HG03025 (cell line): ENCODE results near the gene EVPLL.
"Not testable (repeated sequence)": the region's sequence is repeated elsewhere in the genome, so short reads cannot be mapped to it uniquely, and the experiment has no call there.

Experiments used
- ATAC-seq: cut with Tn5 transposase; IDR thresholded peaks from one replicate; pipeline ENCODE4 v1.9.1; 2021; ENCODE audit warnings: mild to moderate bottlenecking, moderate library complexity; ENCODE audit not compliant: unreplicated experiment, low FRiP score

Gene EVPLL

DNA sequence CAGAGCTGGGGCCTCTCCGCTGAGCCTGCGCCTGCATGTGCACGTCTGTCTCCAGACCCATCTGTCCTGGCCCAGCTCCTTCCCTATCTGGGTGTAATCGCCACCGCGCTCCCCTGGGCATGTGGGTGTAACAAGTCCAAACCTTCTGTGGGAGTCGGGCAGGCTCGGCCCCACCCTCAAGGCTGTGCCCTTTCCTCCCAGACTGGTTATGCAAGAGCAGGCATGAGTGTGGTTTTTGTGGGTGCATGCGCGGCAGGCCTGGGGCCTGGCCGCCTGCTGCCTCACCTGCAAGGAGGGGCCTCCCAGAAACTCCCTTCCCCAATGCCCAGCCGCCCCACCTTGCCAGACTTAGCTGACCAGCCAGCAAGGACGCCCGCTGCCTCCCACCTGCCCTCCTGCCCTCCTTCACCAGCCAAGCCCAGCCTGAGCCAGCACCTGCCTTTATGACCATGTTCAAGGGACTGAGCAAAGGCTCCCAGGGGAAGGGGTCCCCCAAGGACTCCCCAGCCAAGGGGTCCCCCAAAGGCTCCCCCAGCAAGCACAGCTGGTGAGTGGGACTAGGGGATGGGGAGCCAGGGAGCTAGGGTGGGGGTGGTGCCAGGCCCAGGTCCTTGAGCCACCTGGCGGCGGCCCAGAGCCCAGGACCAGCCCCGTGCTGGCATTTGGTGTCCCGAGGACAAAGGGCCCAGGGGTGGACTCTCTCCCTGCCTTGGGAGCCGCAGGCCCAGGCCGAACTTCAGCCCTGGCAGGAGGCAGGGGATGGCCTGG lies at the start of gene EVPLL:
EVPLL (plus strand) TSS at position 342 of the 768 bp plus-strand sequence. CDS start 3,160 bp downstream, outside the sequence.
- no peak for ATAC-seq

DNA sequence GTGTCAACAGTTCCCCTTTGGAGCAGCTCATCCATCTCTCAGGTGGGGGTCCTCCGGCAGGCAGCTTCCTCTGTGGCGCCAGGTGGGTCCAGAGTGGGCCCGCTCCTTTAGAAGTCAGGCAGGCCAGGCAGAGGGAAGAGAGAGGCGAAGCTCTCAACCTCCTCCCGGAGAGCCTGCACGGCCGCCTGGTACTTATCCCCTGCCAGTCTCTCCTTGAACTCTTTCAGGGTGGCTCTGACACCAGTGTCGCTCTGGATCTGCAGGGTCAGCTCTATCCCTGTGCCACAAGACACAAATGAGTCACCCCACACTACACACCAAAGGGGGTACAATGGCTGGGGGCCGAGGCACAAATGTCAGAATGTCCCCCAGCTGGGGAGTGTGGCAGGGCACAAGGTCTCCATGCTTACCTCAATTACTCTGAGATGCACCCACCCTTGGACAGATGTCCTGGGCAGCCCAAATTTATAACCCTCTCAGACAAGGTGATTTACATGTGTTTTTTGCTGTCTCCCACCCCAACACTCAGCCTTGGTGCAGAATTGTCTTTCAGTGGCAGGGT lies 48.9 kb upstream of the EVPLL start:
- no peak for ATAC-seq

DNA sequence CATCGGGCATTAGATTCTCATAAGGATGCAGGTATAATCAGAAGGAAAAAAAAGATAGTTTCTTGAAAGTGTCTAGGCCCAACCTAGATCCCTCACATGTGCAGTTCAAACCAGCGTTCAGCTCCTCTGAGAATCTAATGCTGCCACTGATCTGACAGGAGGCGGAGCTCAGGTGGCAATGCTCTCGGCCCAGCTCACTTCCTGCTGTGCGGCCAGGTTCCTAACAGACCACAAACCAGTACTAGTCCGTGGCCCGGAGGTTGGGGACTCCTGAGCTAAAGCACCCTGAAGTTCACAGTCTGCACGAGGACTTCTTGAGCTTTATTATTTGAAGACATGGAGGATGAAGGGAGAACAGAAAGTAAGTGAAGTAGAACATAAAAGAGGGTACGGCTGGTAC lies 45.7 kb upstream of the EVPLL start:
- no peak for ATAC-seq

DNA sequence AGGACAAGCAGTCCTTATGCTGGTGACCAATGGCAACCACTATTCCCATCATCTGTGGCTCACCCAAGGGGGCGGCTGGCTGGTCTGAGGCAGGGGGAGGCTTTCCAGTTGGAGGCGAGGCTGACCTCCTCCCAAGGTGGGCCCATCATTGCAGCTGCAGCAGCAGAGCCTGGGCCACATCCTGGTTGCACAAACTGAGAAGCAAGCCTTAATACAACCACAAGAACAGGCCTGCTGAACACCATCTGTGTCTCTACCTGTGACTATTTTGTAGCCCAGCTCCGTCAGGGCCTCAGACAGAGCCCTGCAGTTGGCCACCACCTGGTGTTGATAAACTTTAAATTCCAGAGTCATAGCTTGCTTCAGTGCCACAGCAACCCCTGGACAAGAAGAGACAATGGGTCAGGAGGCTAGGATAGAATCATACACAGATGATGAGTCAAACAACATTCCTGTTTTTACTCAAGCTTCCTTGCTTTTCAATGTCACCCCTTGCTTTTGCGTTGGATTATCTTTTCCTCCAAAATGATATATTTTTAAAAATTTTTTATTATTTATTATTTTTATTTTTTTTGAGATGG lies 44.6 kb upstream of the EVPLL start:
- ATAC-seq: no peak

DNA sequence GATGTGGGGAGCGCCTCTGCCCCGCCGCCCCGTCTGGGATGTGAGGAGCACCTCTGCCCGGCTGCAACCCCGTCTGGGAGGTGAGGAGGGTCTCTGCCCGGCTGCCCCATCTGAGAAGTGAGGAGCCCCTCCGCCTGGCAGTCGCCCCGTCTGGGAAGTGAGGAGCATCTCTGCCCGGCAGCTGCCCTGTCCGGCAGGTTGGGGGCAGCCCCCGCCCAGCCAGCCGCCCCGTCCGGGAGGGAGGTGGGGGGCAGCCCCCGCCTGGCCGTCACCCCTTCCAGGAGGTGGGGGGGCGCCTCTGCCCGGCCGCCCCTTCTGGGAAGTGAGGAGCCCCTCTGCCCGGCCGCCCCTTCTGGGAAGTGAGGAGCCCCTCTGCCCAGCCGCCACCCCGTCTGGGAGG lies 39.4 kb upstream of the EVPLL start:
- not testable (repeated sequence) for ATAC-seq

DNA sequence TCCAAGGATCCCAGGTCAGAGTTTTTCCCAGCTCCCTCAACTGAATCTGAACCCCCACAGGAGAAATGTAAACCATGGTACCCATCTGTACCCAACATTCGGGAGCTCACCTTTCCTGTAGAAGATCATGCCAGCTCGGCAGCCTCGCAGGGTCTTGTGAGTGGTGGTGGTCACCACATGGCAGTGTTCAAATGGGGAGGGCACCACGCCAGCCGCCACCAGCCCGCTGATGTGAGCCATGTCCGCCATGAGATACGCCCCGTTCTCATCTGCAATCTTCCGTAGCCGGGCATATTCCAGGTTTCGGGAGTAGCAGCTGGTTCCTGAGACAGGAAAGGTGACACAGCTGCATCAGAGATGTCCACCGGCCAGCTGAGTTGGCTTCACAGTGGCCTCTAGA lies 37.6 kb upstream of the EVPLL start:
- ATAC-seq: no peak

DNA sequence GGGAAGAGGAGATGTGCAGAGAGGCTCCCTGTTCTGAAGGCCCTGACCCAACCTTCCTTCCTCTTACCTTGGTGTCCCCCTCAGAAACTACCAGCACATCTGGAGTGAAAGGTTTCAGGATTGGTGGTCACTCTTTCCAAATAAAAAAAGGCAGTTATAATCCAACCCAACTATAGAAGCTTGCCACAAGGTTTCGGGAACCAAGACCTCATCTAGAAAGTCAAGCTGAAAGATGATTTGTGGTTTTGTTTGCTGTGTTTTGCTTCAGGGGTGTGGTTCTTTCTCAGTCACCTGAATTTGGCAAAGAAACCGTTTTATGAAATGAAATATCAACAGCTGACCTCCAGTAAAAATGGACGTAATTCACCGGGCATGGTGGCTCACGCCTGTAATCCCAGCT lies 33.6 kb upstream of the EVPLL start:
- ATAC-seq: no peak

DNA sequence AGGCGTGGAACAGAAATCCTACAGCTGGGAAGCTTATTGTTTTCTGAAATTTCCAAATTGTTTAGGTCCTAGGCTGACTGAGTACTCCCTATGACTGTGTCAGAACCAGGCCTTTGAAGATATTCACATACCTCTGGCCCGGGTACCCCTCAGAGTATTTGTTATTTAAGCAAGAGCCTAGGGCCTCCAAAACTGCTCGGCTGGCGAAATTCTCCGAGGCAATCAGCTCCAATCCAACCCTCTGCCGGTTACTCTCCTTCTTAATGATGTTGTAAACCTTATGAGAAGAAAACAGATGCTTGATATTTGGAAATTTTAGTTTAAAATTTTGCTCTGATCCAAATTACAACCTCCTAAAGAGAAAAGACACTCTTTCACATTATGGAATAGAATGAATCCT lies 24.0 kb upstream of the EVPLL start:
- ATAC-seq: no peak

DNA sequence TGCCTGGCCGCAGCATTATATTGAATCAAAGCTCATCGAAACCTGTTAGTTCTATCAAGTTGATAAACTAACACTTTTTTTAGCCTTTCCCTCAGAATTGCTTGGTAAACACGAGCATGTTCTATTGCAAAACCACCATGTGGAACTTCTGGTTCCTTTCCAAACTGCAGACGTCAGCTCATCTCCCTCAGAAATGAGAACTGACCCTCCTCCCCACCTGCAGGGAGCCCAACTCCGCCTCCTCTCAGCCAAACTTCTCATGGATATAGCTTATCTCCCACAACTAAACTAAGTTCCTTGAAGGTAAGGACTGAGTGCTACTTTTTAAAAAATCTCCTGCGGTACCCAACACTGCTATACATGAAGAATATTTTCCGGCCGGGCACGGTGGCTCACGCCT lies 21.0 kb upstream of the EVPLL start:
- no peak for ATAC-seq

DNA sequence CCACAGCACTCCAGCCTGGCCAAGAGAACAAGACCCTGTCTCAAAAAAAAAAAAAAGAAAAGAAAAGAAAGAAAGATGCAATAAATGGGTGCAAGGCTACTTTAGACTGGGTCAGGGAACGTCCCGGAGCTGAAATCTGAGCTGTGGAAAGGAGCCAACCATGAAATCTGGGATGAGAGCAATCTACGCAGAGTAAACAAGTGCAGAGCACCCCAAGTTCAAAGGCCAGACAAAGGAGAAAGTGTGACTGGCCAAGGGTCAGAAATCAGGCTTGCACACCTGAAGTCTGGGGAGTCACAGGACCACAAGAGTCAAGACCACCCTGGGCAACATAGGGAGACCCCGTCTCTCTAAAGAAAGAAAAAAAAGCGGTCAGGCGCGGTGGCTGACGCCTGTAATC lies 17.1 kb upstream of the EVPLL start:
- no peak for ATAC-seq

DNA sequence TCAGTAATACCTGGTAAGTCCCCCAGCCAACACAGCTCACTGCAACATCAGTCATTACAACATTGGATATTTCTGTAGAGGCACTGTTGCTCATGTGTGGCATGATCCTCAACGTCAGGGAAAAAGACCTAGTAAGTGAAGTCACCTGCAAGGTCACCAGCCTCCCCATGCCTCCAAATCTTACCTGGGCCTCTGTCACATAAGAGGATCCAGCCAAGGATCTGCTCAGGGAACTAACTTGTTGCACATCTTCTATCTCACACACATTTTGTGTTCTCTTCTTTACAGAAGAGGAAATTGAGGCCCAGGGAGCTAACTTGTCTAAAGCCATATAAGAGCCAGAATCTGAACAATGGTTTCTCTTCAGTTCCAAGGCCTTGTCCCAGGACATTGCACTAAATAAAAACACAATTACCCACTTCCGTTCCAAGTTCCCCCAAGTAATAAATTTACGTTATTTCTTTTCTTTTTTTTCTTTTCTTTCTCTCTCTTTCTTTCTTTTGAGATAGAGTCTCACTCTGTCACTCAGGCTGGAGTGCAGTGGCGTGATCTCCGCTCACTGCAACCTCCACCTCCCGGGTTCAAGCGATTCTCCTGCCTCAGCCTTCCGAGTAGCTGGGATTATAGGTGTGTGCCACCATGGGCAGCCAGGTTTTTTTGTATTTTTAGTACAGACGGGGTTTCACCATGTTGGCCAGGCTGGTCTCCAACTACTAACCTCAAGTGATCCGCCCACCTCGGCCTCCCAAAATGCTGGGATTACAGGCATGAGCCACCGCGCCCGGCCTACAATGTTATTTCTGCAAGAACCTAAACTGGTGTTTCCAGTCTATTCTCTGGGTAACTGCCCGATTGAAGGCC lies 15.5 kb upstream of the EVPLL start:
- ATAC-seq: no peak

DNA sequence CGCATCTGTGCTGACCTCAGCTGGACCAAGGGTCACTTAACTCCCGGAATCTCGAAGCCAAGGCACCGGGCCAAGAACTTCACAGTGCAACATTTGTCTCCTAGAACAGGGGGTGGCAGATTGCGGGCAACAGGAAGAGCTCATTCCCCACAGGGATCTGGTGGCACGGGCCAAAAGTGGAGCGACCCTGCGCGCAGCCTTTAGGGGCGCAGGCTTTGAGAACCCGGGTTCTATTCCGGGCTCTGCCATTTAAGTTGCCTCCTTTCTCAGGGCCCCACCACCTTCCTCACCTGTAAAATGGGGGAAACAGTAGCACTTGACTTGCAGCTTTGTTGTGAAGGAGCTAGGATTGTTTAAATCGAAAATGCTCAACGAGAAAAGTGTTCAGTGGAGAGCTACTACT lies 14.9 kb upstream of the EVPLL start:
- no peak for ATAC-seq

DNA sequence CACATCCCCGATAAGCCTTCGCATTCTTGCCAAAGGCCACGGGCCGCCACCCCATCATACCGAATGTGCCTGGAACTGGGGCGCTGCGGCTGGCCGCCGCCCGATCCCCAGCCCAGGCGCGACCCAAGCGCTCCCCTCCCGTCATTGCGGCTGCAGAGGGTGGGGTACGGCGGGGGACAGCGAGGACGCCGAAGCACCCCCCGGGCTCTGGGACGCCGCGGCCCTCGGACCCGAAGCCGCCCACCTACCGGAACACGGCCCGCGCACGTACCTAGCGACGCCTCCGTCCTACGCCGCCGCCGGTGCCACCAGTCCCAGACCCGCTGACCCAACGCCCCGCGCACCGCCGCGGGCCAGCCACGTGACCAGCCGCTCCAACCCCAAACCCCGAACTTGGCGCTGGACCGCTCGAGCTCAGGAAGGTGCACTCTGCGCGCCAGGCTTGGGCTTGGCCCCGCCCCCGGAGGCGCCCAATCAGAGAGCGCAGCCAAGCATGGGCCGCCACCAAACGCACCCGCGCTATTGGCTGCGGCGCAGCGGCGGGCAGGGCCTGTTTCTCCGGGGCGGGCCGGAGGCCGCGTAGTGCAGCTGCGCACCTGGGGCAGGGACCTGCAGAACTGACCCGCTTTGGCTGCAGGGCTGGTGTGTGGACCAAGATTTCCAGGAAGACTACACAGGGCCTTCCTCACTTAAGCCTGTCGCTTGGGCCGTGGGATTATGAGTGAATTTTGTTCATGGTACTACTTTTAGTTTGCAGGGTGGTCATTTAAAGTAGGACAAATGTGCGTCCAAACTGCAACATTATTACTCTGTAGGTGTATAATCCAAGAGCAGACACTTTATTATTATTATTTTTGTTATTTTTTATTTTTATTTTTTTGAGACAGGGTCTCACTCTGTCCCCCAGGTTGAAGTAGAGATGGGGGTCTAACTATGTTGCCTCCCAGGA lies 14.2 kb upstream of the EVPLL start, which contains the start of gene SHMT1:
SHMT1 (minus strand) TSS at position 450 of the 949 bp plus-strand sequence. CDS start 7,569 bp downstream, outside the sequence.
- peak; percentile 93 for ATAC-seq

DNA sequence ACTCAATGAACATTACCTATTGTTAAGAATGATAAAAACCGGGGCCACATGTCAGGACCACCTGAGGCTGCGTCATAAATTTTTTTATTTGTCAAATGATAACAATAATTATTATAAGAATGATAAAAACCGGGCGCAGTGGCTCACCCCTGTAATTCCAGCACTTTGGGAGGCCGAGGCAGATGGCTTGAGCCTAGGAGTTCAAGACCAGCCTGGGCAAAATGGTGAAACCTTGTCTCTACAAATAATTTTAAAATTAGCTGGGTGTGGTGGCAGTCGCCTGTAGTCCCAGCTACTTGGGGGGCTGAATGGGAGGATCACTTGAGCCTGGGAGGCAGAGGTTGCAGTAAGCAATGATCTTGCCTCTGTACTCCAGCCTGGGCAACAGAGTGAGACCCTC lies 13.4 kb upstream of the EVPLL start:
- ATAC-seq: no peak

DNA sequence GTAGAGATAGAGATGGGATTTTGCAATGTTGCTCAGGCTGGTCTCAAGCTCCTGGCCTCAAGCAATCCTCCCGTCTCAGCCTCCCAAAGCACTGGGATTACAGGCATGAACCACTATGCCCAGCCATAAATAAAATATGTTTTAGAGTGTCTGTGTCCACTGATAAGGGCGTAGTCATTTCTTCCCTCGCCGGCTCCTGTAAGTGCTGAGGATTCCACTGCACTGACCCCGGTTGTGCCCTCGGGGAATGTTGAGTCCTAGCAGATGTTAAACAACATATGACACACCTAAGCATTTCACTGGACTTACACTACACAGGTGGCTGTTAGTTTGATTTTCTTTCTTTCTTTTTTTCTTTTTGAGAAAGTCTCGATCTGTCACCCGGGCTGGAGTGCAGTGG lies 8.6 kb upstream of the EVPLL start:
- ATAC-seq: no peak

DNA sequence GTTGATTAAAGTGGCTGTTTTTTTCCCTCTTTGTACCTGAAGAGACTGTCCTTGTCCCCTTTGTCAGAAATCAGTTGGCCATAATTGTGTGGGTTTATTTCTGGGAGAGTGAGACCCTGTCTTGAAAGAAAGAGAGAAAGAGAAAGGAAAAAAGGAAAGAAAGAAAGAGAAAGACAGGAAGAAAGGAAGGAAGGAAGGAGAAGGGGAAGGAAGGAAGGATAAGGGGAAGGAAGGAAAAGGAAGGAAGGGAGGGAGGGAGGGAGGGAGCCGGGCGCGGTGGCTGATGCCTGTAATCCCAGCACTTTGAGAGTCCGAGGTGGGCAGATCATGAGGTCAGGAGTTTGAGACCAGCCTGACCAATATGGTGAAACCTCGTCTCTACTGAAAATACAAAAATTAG lies 6.8 kb upstream of the EVPLL start:
- no peak for ATAC-seq

DNA sequence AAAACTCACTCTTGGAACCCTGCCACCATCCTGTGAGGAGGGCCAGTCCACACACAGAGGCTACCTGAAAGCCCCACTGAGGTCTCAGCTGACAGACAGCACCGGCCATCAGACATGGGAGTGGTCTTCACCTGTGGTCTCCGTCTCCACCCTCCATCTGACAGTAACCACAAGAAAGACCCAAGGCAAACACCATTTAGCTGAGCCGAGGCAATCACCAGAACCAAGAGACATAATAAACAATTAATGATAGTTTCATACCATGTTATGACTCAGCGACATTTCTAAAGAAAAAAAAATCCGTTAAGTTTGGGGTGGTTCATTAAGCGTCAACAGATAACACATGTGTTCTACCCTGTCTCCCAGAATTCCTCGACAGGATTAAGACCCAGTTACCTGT lies 6.1 kb upstream of the EVPLL start:
- no peak for ATAC-seq

DNA sequence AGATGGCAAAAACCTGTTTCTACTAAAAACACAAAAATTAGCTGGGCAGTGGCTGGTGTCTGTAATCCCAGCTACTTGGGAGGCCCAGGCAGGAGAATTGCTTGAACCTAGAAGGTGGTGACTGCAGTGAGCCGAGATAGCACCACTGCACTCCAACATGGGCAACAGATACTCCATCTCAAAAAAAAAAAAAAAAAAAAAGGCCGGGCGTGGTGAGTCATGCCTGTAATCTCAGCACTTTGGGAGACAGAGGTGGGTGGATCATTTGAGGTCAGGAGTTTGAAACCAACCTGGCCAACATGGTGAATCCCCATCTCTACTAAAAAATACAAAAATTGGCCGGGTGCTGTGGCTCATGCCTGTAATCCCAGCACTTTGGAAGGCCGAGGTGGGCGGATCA lies 4.4 kb upstream of the EVPLL start:
- not testable (repeated sequence) for ATAC-seq

DNA sequence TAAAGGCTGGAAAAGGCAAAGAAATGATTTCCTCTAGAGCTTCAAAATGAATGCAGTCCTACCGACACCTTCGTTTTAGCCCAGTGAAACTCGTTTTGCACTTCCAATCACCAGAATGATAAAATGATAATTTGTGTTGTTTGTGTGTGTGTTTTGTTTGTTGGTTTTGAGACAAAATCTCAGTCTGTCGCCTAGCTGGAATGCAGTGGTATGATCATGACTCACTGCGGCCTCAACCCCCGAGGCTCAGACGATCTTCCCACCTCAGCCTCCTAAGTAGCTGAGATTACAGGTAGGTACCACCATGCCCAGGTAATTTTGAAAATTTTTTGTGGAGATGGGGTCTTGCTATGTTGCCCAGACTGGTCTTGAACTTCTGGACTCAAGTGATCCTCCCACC lies 3.4 kb upstream of the EVPLL start:
- ATAC-seq: no peak

DNA sequence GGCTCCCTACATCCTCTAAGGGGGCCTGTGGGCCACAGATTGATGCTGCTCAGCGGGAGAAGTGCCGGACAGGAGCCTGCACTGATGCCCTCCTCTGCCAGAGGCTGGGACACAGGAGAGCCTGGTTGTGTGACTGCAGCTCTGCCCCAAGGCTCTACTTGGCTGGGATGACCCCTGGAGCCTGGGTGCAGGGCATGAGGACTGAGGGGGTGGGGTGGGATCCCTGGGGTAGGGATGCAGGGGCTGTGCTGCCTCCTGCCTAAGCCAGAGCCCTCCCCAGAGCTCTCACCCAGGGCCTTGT lies 577 bp downstream of the EVPLL start:
- ATAC-seq: no peak
